Tibial nerve (tissue), 3 donors: ENCODE measurements around the gene HTT.

ENCODE experiments used
- CTCF ChIP-seq, 5 experiments: fragments of 200-600 bp in 3 of 5; fragments of 450-650 bp in 2 of 5; sonication (generic) in 3 of 5; IDR thresholded peaks; one replicate each; pipeline ENCODE4 v1.5.1; 2016 to 2019; ENCODE audit warnings: antibody characterized with exemption in 5 of 5, mild to moderate bottlenecking in 3 of 5, moderate library complexity in 2 of 5
- POLR2A ChIP-seq, 2 donors: fragments of 450-650 bp; IDR thresholded peaks; one replicate each; pipeline ENCODE4 v1.6.1; 2017; ENCODE audit warnings: antibody characterized with exemption in 2 of 2, mild to moderate bottlenecking in 2 of 2, moderate library complexity in 2 of 2

GRCh38 chr4:3189459-3189858, 115.0 kb downstream of the HTT start:
- TF ChIP-seq CTCF (IDR thresholded peaks at IDR 0.05) (no peak), POLR2A (IDR thresholded peaks at IDR 0.05) (no peak)
